Left forelimb (tissue), 1 donor: Measurements from ENCODE around the gene ZNF227.
"Not testable (repeated sequence)": the region's sequence is repeated elsewhere in the genome, so short reads cannot be mapped to it uniquely, and the experiment has no call there.

Experiments used
- DNase-seq: peaks from one replicate; pipeline ENCODE4 v3.0.0-alpha.2; 2018; ENCODE audit warnings: low spot score

ZNF227 gene

GRCh38 chr19:44212250-44212865 lies at the start of gene ZNF227:
TSS of gene ZNF227 (plus strand) at chr19:44212532. CDS start at chr19:44217793, 5,261 bp downstream.
- peak; percentile 90 for DNase-seq

GRCh38 chr19:44163789-44164188 lies 48.5 kb upstream of the ZNF227 start:
- no peak for DNase-seq

- no peak for DNase-seq
Observed at GRCh38 chr19:44164327-44164672, 48.0 kb upstream of the ZNF227 start.

GRCh38 chr19:44164673-44165512 lies 47.4 kb upstream of the ZNF227 start, which contains the start of gene ZNF226:
TSS of gene ZNF226 (plus strand) at chr19:44165100. CDS start at chr19:44170081, 4,981 bp downstream.
- DNase-seq = peak; percentile 90

- DNase-seq = not testable (repeated sequence)
Observed at GRCh38 chr19:44170660-44171059, 41.7 kb upstream of the ZNF227 start.

- no peak for DNase-seq
Observed at GRCh38 chr19:44176590-44176989, 35.7 kb upstream of the ZNF227 start.

GRCh38 chr19:44180968-44181367 lies 31.4 kb upstream of the ZNF227 start:
- DNase-seq = no peak

GRCh38 chr19:44182145-44182544 lies 30.2 kb upstream of the ZNF227 start:
- DNase-seq = no peak

GRCh38 chr19:44190020-44190419 lies 22.3 kb upstream of the ZNF227 start:
- no peak for DNase-seq

GRCh38 chr19:44192127-44192526 lies 20.2 kb upstream of the ZNF227 start:
- DNase-seq = no peak

GRCh38 chr19:44196772-44197171 lies 15.6 kb upstream of the ZNF227 start:
- no peak for DNase-seq

GRCh38 chr19:44202470-44202869 lies 9.9 kb upstream of the ZNF227 start:
- DNase-seq = no peak

GRCh38 chr19:44202974-44203373 lies 9.4 kb upstream of the ZNF227 start:
- DNase-seq = no peak

GRCh38 chr19:44203877-44204276 lies 8.5 kb upstream of the ZNF227 start:
- DNase-seq = not testable (repeated sequence)

- DNase-seq = no peak
Observed at GRCh38 chr19:44204772-44205171, 7.6 kb upstream of the ZNF227 start.

GRCh38 chr19:44207126-44207803 lies 5.1 kb upstream of the ZNF227 start:
- peak; percentile 91 for DNase-seq

GRCh38 chr19:44212866-44213346 lies 574 bp downstream of the ZNF227 start:
- DNase-seq = no peak

GRCh38 chr19:44219926-44220325 lies 7.6 kb downstream of the ZNF227 start:
- not testable (repeated sequence) for DNase-seq

GRCh38 chr19:44220761-44221160 lies 8.4 kb downstream of the ZNF227 start:
- not testable (repeated sequence) for DNase-seq

GRCh38 chr19:44221291-44221690 lies 9.0 kb downstream of the ZNF227 start:
- DNase-seq = not testable (repeated sequence)

- no peak for DNase-seq
Observed at GRCh38 chr19:44228318-44228717, 16.0 kb downstream of the ZNF227 start.

- no peak for DNase-seq
Observed at GRCh38 chr19:44232867-44233266, 20.5 kb downstream of the ZNF227 start.

- no peak for DNase-seq
Observed at GRCh38 chr19:44236384-44236783, 24.1 kb downstream of the ZNF227 start.
